Measurements from ENCODE around the gene DISP1.

- TF ChIP-seq CTCF (IDR thresholded peaks at IDR 0.05) (no peak), POLR2AphosphoS5 (IDR thresholded peaks at IDR 0.05) (no peak), POLR2A (IDR thresholded peaks at IDR 0.05) (no peak), EP300 (IDR thresholded peaks at IDR 0.05) (no peak)
Observed at GRCh38 chr1:222767152-222767571, 47.7 kb upstream of the DISP1 start.
